Activated naive CD4-positive, alpha-beta T cell treated with anti-CD3 and anti-CD28 coated beads for 36 hours (primary cell): Measurements from ENCODE around the gene SAPCD1. TPM values are rescaled to one million over a fixed set of nuclear protein-coding genes. Genes with fewer than 3 reads are reported as not detected.

Experiments used
- CTCF ChIA-PET: fragments of 350-600 bp; sonication (Branson Sonifier 250); formaldehyde crosslinking; loops from one replicate; lab custom pipeline; 2021; ENCODE audit warnings: antibody characterized with exemption; lab: Charles Lee
- DNase-seq: peaks from one replicate; pipeline ENCODE4 v3.0.0-alpha.2; 2020
- H3K27ac Mint-ChIP-seq: one replicate; pipeline ENCODE4 v1.8.0; 2021; ENCODE audit warnings: mild to moderate bottlenecking, mixed read lengths
- H3K27me3 Mint-ChIP-seq: one replicate; pipeline ENCODE4 v1.8.0; 2021; ENCODE audit warnings: low read depth, mixed read lengths
- H3K36me3 Mint-ChIP-seq: one replicate; pipeline ENCODE4 v1.8.0; 2021; ENCODE audit warnings: low read depth, mixed read lengths
- H3K4me1 Mint-ChIP-seq: one replicate; pipeline ENCODE4 v1.8.0; 2021; ENCODE audit warnings: low read depth, mixed read lengths
- H3K4me3 Mint-ChIP-seq: one replicate; pipeline ENCODE4 v1.8.0; 2021; ENCODE audit warnings: mild to moderate bottlenecking, moderate library complexity, mixed read lengths
- H3K9me3 Mint-ChIP-seq: one replicate; pipeline ENCODE4 v1.8.0; 2021; ENCODE audit warnings: mixed read lengths
- intact Hi-C: fragments of 100-400 bp; cut with micrococcal nuclease; formaldehyde crosslinking; loops from one replicate; pipeline ENCODE4 v1.15.1; 2023
- total RNA-seq, 2 experiments: library from RNA; stranded (reverse); gene quantifications; one replicate each; pipeline ENCODE4 v1.2.3, GENCODE V29; 2021

SAPCD1 gene
- total RNA-seq, 2 experiments from 2014 or later: 9.8 to 10.5 TPM

- CTCF ChIA-PET: interaction anchor here (0.6 to 0.7 kb wide), 2 partner anchors 40 to 68 kb away, joined by 3 to 5 read pairs; no protein-coding TSS in a partner anchor
- Mint-ChIP-seq H3K9me3 (no peaks in the 10 kb centered on the region), H3K4me1 (peaks cover 7% of the 10 kb centered on the region)
These were observed 3.1 kb downstream of the SAPCD1 start for GRCh38 chr6:31765559-31765909.

GRCh38 chr6:31765910-31766794 is 3.7 kb downstream of the SAPCD1 start:
- H3K9me3 Mint-ChIP-seq: no peaks in the 10 kb centered on the region
- intact Hi-C loops: no loop called here
- peaks cover 9% of the 10 kb centered on the region for H3K4me1 Mint-ChIP-seq
- H3K36me3 Mint-ChIP-seq: peaks cover 26% of the 10 kb centered on the region
- CTCF ChIA-PET: interaction anchor here (0.6 to 0.7 kb wide), 3 partner anchors 40 to 68 kb away, joined by 3 to 5 read pairs (median 3); partner anchors contain the start of gene LSM2
- DNase-seq: no peak
- H3K4me3 Mint-ChIP-seq: no peak overlapping the region
- H3K27ac Mint-ChIP-seq: no peak overlapping the region
- H3K27me3 Mint-ChIP-seq: no peaks in the 10 kb centered on the region

More at GRCh38 chr6:31765559-31765909, 3.1 kb downstream of the SAPCD1 start:
- Mint-ChIP-seq H3K27ac (no peak overlapping the region), H3K36me3 (peaks cover 32% of the 10 kb centered on the region), H3K27me3 (no peaks in the 10 kb centered on the region), H3K4me3 (no peak overlapping the region)
- no peak for DNase-seq
- intact Hi-C loops: no loop called here

DNA sequence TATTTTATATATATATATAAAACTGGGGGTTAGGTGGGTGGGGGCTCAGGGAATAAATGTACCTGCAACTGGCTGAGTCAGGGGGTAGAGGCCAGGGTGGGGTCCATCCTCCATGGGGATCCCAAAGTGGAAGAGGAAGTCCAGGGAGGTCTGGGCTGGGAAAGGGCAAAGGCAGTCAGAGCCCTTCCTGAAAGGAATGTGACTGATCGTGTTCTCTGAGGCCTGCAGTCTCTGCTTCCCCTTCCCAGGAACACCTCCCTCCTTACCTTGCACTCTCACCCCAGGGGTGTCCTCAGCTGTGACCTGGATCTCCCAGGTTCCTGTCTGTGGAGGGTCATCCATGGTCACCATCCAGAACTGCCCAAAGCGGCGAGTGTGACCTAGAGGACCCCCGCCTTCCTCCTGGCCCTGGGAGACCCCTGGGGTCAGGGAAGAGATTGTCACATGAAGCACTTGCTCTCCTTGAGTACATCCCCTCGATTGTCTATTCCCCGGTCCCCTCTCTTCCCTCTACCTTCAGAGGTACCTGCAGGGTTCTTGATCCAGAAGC is 4.7 kb downstream of the SAPCD1 start:
- CTCF ChIA-PET: interaction anchor here (0.6 kb wide), 1 partner anchor 40 kb away, joined by 3 read pairs; the partner anchor contains the start of gene LSM2
- H3K36me3 Mint-ChIP-seq: peaks cover 17% of the 10 kb centered on the region
- H3K9me3 Mint-ChIP-seq: no peaks in the 10 kb centered on the region
- no peak overlapping the region for H3K27ac Mint-ChIP-seq
- H3K4me1 Mint-ChIP-seq: peaks cover 16% of the 10 kb centered on the region
- no peak overlapping the region for H3K4me3 Mint-ChIP-seq
- H3K27me3 Mint-ChIP-seq: no peaks in the 10 kb centered on the region
- no peak for DNase-seq
- intact Hi-C loops: no loop called here

GRCh38 chr6:31768363-31769257 is 6.2 kb downstream of the SAPCD1 start:
- intact Hi-C loops: loop anchor here (1.0 to 2.0 kb wide), 2 partner anchors 39 to 88 kb away; partner anchors contain the start of genes DDAH2 and LY6G5C
- no peaks in the 10 kb centered on the region for H3K9me3 Mint-ChIP-seq
- H3K36me3 Mint-ChIP-seq: peaks cover 10% of the 10 kb centered on the region
- no peak overlapping the region for H3K27ac Mint-ChIP-seq
- H3K27me3 Mint-ChIP-seq: no peaks in the 10 kb centered on the region
- no peak overlapping the region for H3K4me3 Mint-ChIP-seq
- peaks cover 27% of the 10 kb centered on the region for H3K4me1 Mint-ChIP-seq
- CTCF ChIA-PET: interaction anchor here (0.9 to 3.0 kb wide), 12 partner anchors 16 to 201 kb away, joined by 3 to 11 read pairs (median 6); partner anchors contain the start of genes CLIC1 and MSH5
- DNase-seq: no peak

DNA sequence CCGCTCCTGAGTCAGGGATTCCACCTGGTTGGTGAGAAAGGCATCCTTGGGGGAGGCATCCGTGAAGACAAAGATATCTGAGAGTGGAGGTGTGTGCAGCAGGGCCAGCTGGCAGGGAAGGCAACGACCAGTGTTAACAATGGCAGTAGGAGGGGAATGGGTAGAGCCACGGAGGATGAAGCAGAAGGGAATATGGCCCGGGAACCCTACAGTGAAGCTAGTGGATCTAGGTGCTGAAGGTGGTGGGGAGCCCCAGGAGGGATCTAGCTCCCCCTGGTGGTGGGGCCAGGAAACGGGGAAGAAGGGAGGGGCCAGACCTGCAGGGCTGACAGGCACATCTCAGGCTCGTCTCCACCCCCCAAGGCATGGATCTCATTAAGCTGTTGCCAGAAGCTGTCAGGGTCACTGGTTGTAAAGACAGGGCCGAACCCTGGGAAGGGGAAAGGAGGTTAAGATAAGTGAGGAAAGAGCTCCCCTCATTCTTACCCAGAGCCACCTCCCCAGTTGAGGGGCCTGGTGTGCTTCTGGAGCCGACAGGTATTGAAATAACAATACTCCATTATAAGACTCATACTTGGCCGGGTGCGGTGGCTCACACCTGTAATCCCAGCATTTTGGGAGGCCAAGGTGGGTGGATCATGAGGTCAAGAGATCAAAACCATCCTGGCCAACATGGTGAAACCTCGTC is 7.4 kb downstream of the SAPCD1 start:
- DNase-seq: peak; percentile 86
- Mint-ChIP-seq H3K36me3 (peaks cover 1% of the 10 kb centered on the region), H3K4me1 (peaks cover 27% of the 10 kb centered on the region), H3K4me3 (no peak overlapping the region), H3K27me3 (no peaks in the 10 kb centered on the region), H3K27ac (no peak overlapping the region), H3K9me3 (no peaks in the 10 kb centered on the region)
- intact Hi-C loops: loop anchor here (1.0 to 2.0 kb wide), 4 partner anchors 41 to 224 kb away; partner anchors contain the start of genes ATP6V1G2, DDAH2 and LY6G5C
- CTCF ChIA-PET: interaction anchor here (0.6 to 3.0 kb wide), 28 partner anchors 10 to 202 kb away, joined by 3 to 11 read pairs (median 4); partner anchors contain the start of genes CLIC1, GPANK1, LY6G5C and MPIG6B

- no peaks in the 10 kb centered on the region for H3K9me3 Mint-ChIP-seq
These were observed 8.4 kb downstream of the SAPCD1 start for GRCh38 chr6:31770860-31771259.

GRCh38 chr6:31771992-31772358 is 9.5 kb downstream of the SAPCD1 start:
- intact Hi-C loops: loop anchor here (1.0 to 2.0 kb wide), 4 partner anchors 33 to 91 kb away; partner anchors contain the start of gene HSPA1B
- peaks cover 1% of the 10 kb centered on the region for H3K36me3 Mint-ChIP-seq
- no peaks in the 10 kb centered on the region for H3K27me3 Mint-ChIP-seq
- DNase-seq: peak; percentile 49
- peaks cover 38% of the 10 kb centered on the region for H3K4me1 Mint-ChIP-seq
- CTCF ChIA-PET: interaction anchor here (0.6 to 1.6 kb wide), 6 partner anchors 11 to 214 kb away, joined by 3 to 5 read pairs (median 4); no protein-coding TSS in a partner anchor
- no peaks in the 10 kb centered on the region for H3K9me3 Mint-ChIP-seq
- H3K4me3 Mint-ChIP-seq: no peak overlapping the region
- H3K27ac Mint-ChIP-seq: no peak overlapping the region

More at GRCh38 chr6:31770860-31771259, 8.4 kb downstream of the SAPCD1 start:
- Mint-ChIP-seq H3K4me1 (peaks cover 31% of the 10 kb centered on the region), H3K27ac (no peak overlapping the region), H3K4me3 (no peak overlapping the region), H3K36me3 (peaks cover 1% of the 10 kb centered on the region), H3K27me3 (no peaks in the 10 kb centered on the region)
- no peak for DNase-seq
- CTCF ChIA-PET: interaction anchor here (0.7 to 3.0 kb wide), 12 partner anchors 21 to 106 kb away, joined by 3 to 11 read pairs (median 4); partner anchors contain the start of genes GPANK1, MPIG6B and MSH5
- intact Hi-C loops: loop anchor here (1.0 to 2.0 kb wide), 2 partner anchors 46 to 225 kb away; partner anchors contain the start of gene ATP6V1G2

- CTCF ChIA-PET: interaction anchor here (1.1 to 1.5 kb wide), 2 partner anchors 17 to 32 kb away, joined by 3 to 6 read pairs; partner anchors contain the start of gene LSM2
- no peak for DNase-seq
- H3K4me1 Mint-ChIP-seq: peaks cover 43% of the 10 kb centered on the region
These were observed 12.7 kb downstream of the SAPCD1 start for GRCh38 chr6:31775184-31775583.

GRCh38 chr6:31775633-31776484 is 13.4 kb downstream of the SAPCD1 start:
- intact Hi-C loops: no loop called here
- H3K27me3 Mint-ChIP-seq: no peaks in the 10 kb centered on the region
- no peak for DNase-seq
- H3K4me1 Mint-ChIP-seq: peaks cover 43% of the 10 kb centered on the region
- no peaks in the 10 kb centered on the region for H3K9me3 Mint-ChIP-seq
- H3K36me3 Mint-ChIP-seq: peaks cover 10% of the 10 kb centered on the region
- no peak overlapping the region for H3K4me3 Mint-ChIP-seq
- H3K27ac Mint-ChIP-seq: no peak overlapping the region
- CTCF ChIA-PET: interaction anchor here (1.1 kb wide), 1 partner anchor 31 kb away, joined by 3 read pairs; the partner anchor contains the start of gene LSM2

More at GRCh38 chr6:31775184-31775583, 12.7 kb downstream of the SAPCD1 start:
- Mint-ChIP-seq H3K27ac (no peak overlapping the region), H3K9me3 (no peaks in the 10 kb centered on the region), H3K4me3 (no peak overlapping the region), H3K36me3 (peaks cover 6% of the 10 kb centered on the region), H3K27me3 (no peaks in the 10 kb centered on the region)
- intact Hi-C loops: no loop called here

GRCh38 chr6:31776485-31776988 is 14.1 kb downstream of the SAPCD1 start:
- Mint-ChIP-seq H3K9me3 (no peaks in the 10 kb centered on the region), H3K4me1 (peaks cover 37% of the 10 kb centered on the region), H3K27ac (no peak overlapping the region), H3K36me3 (peaks cover 11% of the 10 kb centered on the region), H3K27me3 (no peaks in the 10 kb centered on the region), H3K4me3 (no peak overlapping the region)
- intact Hi-C loops: no loop called here
- no peak for DNase-seq
- CTCF ChIA-PET: no interaction called here
